ENCODE measurements around the gene KRT10. TPM values are rescaled to one million over a fixed set of nuclear protein-coding genes. Genes with fewer than 3 reads are reported as not detected.
A peak's percentile ranks its signal among the peaks of the same experiment; 100 is the strongest.
"Not testable (repeated sequence)": the region's sequence is repeated elsewhere in the genome, so short reads cannot be mapped to it uniquely, and the experiment has no call there.

The KRT10 gene
- total RNA-seq, 1 experiment from 2014 or later, result 188 TPM

DNA sequence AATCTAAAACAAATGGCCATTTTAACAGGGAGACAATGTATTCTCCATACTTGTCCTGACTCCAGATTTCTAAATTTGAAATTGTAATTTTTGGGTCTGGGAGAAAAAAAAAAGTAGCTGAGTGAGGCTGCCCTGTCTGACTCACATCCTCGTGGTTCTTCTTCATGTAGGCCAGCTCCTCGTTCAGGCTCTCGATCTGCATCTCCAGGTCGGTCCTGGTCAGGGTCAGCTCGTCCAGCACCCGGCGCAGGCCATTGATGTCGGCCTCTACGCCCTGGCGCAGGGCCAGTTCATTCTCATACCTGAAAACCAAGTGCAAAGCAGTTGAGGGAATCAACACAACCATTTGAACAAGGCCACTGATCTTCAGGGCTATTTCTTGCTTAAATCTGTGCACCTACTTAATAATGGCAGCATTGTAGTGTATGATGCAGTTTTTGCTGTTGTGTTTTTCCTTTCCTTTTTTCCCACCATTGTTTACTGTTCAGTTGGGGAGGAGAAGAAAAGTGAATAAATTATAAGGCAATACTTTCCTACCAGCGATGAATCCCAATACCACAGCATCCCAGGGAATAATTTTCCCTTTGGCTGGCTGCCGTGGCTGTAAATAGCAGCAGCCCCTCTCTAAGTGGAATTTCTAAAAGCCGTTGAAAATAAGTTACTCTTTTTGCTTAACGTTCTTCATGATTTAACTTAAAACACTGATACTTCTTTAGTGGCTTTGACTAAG, 42.4 kb upstream of the KRT10 start:
- DNase-seq, result no peak
- TF ChIP-seq, protein P1, sequence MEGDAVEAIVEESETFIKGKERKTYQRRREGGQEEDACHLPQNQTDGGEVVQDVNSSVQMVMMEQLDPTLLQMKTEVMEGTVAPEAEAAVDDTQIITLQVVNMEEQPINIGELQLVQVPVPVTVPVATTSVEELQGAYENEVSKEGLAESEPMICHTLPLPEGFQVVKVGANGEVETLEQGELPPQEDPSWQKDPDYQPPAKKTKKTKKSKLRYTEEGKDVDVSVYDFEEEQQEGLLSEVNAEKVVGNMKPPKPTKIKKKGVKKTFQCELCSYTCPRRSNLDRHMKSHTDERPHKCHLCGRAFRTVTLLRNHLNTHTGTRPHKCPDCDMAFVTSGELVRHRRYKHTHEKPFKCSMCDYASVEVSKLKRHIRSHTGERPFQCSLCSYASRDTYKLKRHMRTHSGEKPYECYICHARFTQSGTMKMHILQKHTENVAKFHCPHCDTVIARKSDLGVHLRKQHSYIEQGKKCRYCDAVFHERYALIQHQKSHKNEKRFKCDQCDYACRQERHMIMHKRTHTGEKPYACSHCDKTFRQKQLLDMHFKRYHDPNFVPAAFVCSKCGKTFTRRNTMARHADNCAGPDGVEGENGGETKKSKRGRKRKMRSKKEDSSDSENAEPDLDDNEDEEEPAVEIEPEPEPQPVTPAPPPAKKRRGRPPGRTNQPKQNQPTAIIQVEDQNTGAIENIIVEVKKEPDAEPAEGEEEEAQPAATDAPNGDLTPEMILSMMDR (IDR thresholded peaks at IDR 0.05; ENCODE audit: unreplicated experiment), result no peak
- intact Hi-C loops (cut with micrococcal nuclease; ENCODE audit: unreplicated experiment), result no loop called here
- CTCF ChIA-PET, result interaction anchor here (0.5 to 2.0 kb wide), 5 partner anchors 8 to 1568 kb away, joined by 3 to 9 read pairs (median 4); no protein-coding TSS in a partner anchor
- Mint-ChIP-seq H3K4me3 (ENCODE audit: low read depth, unreplicated experiment) (no peak overlapping the region), H3K27ac (ENCODE audit: unreplicated experiment) (no peak overlapping the region), H3K27me3 (ENCODE audit: unreplicated experiment) (no peaks in the 10 kb centered on the region), H3K4me1 (ENCODE audit: low read depth, unreplicated experiment) (peaks cover 8% of the 10 kb centered on the region), H3K9me3 (ENCODE audit: low read depth, unreplicated experiment) (no peaks in the 10 kb centered on the region), H3K36me3 (ENCODE audit: insufficient read depth, unreplicated experiment) (no peaks in the 10 kb centered on the region)
- BruUV-seq (replicated peaks), result no TSS peak

DNA sequence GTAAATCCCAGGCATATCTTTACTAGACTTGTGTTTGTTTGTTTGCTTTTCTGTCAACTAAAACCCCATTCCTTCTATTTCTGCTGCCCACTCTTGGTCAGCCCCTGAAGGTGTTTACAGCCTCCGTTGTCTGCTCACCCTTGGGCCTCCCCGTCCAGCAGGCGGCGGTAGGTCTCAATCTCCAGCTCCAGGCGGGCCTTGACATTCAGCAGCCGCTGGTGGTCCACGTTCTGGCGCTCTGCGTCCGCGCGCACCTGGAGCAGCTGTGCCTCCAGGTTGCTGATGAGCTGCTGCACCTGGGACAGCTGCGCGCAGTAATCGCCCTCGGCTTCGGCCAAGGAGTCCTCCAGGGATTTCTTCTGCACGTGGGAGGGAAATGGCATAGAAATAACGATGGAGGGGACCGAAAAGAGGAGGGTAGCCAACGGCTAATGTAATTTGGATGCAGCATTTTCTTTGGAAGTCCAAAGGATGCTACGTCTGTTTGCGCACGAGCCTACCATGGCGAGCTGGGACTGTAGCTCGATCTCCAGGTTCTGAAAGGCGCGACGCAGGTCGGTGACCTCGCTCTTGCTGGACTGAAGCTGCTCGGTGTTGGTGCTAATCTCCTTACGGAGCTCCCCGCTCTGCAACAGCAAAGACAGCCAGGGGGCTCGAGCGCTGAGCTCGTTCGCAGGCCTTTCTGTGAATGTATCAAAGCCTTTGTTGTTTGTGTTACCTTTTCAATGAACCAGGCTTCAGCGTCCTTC, 40.7 kb upstream of the KRT10 start:
- intact Hi-C loops (cut with micrococcal nuclease; ENCODE audit: unreplicated experiment), result no loop called here
- no TSS peak for BruUV-seq (replicated peaks)
- CTCF ChIA-PET, result interaction anchor here (0.5 to 2.0 kb wide), 7 partner anchors 10 to 991 kb away, joined by 3 to 7 read pairs (median 4); no protein-coding TSS in a partner anchor
- Mint-ChIP-seq H3K36me3 (ENCODE audit: insufficient read depth, unreplicated experiment) (no peaks in the 10 kb centered on the region), H3K27me3 (ENCODE audit: unreplicated experiment) (no peaks in the 10 kb centered on the region), H3K27ac (ENCODE audit: unreplicated experiment) (no peak overlapping the region), H3K4me1 (ENCODE audit: low read depth, unreplicated experiment) (peaks cover 25% of the 10 kb centered on the region), H3K9me3 (ENCODE audit: low read depth, unreplicated experiment) (no peaks in the 10 kb centered on the region), H3K4me3 (ENCODE audit: low read depth, unreplicated experiment) (no peak overlapping the region)
- TF ChIP-seq, protein P1 (IDR thresholded peaks at IDR 0.05; ENCODE audit: unreplicated experiment), result no peak
- DNase-seq, result no peak

- Mint-ChIP-seq H3K4me1 (ENCODE audit: low read depth, unreplicated experiment) (peaks cover 47% of the 10 kb centered on the region), H3K4me3 (ENCODE audit: low read depth, unreplicated experiment) (no peak overlapping the region), H3K27ac (ENCODE audit: unreplicated experiment) (peak overlapping the region; percentile 0), H3K27me3 (ENCODE audit: unreplicated experiment) (no peaks in the 10 kb centered on the region), H3K9me3 (ENCODE audit: low read depth, unreplicated experiment) (no peaks in the 10 kb centered on the region), H3K36me3 (ENCODE audit: insufficient read depth, unreplicated experiment) (no peaks in the 10 kb centered on the region)
- intact Hi-C loops (cut with micrococcal nuclease; ENCODE audit: unreplicated experiment), result loop anchor here (5.0 kb wide), 3 partner anchors 203 to 808 kb away; partner anchors contain the start of gene KRTAP2-3
- BruUV-seq (replicated peaks), result no TSS peak
- TF ChIP-seq, protein P1 (IDR thresholded peaks at IDR 0.05; ENCODE audit: unreplicated experiment), result no peak
- CTCF ChIA-PET, result interaction anchor here (0.6 to 7.9 kb wide), 15 partner anchors 8 to 746 kb away, joined by 3 to 68 read pairs (median 4); no protein-coding TSS in a partner anchor
- DNase-seq, result no peak
Measured at GRCh38 chr17:40859536-40859935, 37.1 kb upstream of the KRT10 start.

DNA sequence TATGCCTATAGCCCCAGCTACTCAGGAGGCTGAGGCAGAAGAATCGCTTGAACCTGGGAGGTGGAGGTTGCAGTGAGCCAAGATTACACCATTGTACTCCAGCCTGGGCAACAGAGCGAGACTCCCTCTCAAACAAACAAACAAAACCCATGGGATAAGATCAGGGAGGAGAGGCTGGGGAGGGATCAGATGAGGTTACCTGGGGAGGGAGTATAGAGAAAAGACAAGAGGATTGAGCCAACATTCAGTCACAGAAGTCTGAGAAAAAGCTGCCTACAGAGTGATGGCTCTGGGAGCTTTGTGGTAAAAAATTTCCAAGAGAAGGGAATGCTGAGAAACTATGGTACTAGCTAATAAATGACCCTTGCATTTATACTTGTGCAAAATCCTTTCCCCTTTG, 36.3 kb upstream of the KRT10 start:
- CTCF ChIA-PET, result interaction anchor here (0.6 to 7.9 kb wide), 11 partner anchors 13 to 820 kb away, joined by 3 to 68 read pairs (median 6); no protein-coding TSS in a partner anchor
- H3K27me3 Mint-ChIP-seq (ENCODE audit: unreplicated experiment); H3K36me3 Mint-ChIP-seq (ENCODE audit: insufficient read depth, unreplicated experiment); BruUV-seq (replicated peaks); DNase-seq; H3K9me3 Mint-ChIP-seq (ENCODE audit: low read depth, unreplicated experiment); H3K4me3 Mint-ChIP-seq (ENCODE audit: low read depth, unreplicated experiment): not testable (repeated sequence)
- Mint-ChIP-seq H3K27ac (ENCODE audit: unreplicated experiment) (peak overlapping the region; percentile 15), H3K4me1 (ENCODE audit: low read depth, unreplicated experiment) (peaks cover 56% of the 10 kb centered on the region)
- intact Hi-C loops (cut with micrococcal nuclease; ENCODE audit: unreplicated experiment), result loop anchor here (5.0 kb wide), 3 partner anchors 204 to 809 kb away; partner anchors contain the start of gene KRTAP2-3
